PC-3 (cell line): Measurements from ENCODE around the gene WWP2. TPM values are rescaled to one million over a fixed set of nuclear protein-coding genes. Genes with fewer than 3 reads are reported as not detected.
"Not testable (repeated sequence)": the region's sequence is repeated elsewhere in the genome, so short reads cannot be mapped to it uniquely, and the experiment has no call there.

Experiments
- ATAC-seq: fragments of 200-7000 bp; cut with Tn5 transposase; 2 replicates; pipeline ENCODE4 v1.9.1; 2020; ENCODE audit warnings: mild to moderate bottlenecking, moderate library complexity
- BruUV-seq: library from RNA; stranded (reverse); fragments of 400-500 nt; replicated peaks from 2 replicates; lab custom pipeline; 2021; lab: Mats Ljungman, UMichigan
- CTCF ChIA-PET: fragments of 300-600 bp; sonication (Branson Sonifier 250); formaldehyde crosslinking; loops from one replicate; lab custom pipeline; 2022; ENCODE audit warnings: antibody characterized with exemption; lab: Charles Lee
- POLR2A ChIA-PET: fragments of 300-600 bp; sonication (Branson Sonifier 250); formaldehyde crosslinking; loops from one replicate; lab custom pipeline; 2022; ENCODE audit warnings: antibody characterized with exemption; ENCODE audit not compliant: unreplicated experiment; lab: Charles Lee
- DNase-seq: peaks from one replicate; pipeline ENCODE4 v3.0.0-alpha.2; 2015
- H2AFZ ChIP-seq: fragments of 300-600 bp; sonication (generic); 2 replicates; pipeline ENCODE4 v1.6.0; 2016; ENCODE audit warnings: antibody characterized with exemption, low read length
- H3F3A ChIP-seq: fragments of 300-600 bp; sonication (generic); one replicate; pipeline ENCODE4 v1.6.0; 2017; ENCODE audit warnings: antibody characterized with exemption, low read length, control low read depth, mild to moderate bottlenecking; ENCODE audit not compliant: unreplicated experiment
- H3K27ac ChIP-seq: fragments of 300-600 bp; sonication (generic); 2 replicates; pipeline ENCODE4 v1.5.1; 2016; ENCODE audit warnings: mild to moderate bottlenecking, low read length
- H3K27me3 ChIP-seq: fragments of 300-600 bp; sonication (generic); 2 replicates; pipeline ENCODE4 v1.6.1; 2016; ENCODE audit warnings: low read length, mixed read lengths
- H3K36me3 ChIP-seq: fragments of 300-600 bp; sonication (generic); 2 replicates; pipeline ENCODE4 v1.6.1; 2016; ENCODE audit warnings: low read depth, mixed run types, low read length, mixed read lengths
- H3K4me1 ChIP-seq: fragments of 300-600 bp; sonication (generic); 2 replicates; pipeline ENCODE4 v1.5.1; 2016; ENCODE audit warnings: low read length; ENCODE audit not compliant: insufficient read depth
- H3K4me2 ChIP-seq: fragments of 300-600 bp; sonication (generic); 2 replicates; pipeline ENCODE4 v1.6.0; 2016; ENCODE audit warnings: low read length
- H3K4me3 ChIP-seq: fragments of 300-600 bp; sonication (generic); 2 replicates; pipeline ENCODE4 v1.5.1; 2016; ENCODE audit warnings: mild to moderate bottlenecking, low read length, mixed read lengths
- H3K79me2 ChIP-seq: fragments of 300-600 bp; sonication (generic); 2 replicates; pipeline ENCODE4 v1.6.1; 2017; ENCODE audit warnings: low read length, mixed read lengths
- H3K9ac ChIP-seq: fragments of 300-600 bp; sonication (generic); 2 replicates; pipeline ENCODE4 v1.6.0; 2016; ENCODE audit warnings: mild to moderate bottlenecking, low read length
- H3K9me2 ChIP-seq: fragments of 300-600 bp; sonication (generic); replicated peaks from 2 replicates; pipeline ENCODE4 v1.6.1; 2016; ENCODE audit warnings: mixed run types, low read length, mixed read lengths
- H3K9me3 ChIP-seq: fragments of 300-600 bp; sonication (generic); 2 replicates; pipeline ENCODE4 v1.6.1; 2016; ENCODE audit warnings: low read length, mixed read lengths
- H4K20me1 ChIP-seq: fragments of 300-600 bp; sonication (generic); 2 replicates; pipeline ENCODE4 v1.6.1; 2016; ENCODE audit warnings: low read length, mixed read lengths
- CTCF ChIP-seq: fragments of 300-600 bp; sonication (generic); conservative IDR thresholded peaks from 2 replicates; pipeline ENCODE4 v1.5.1; 2017; ENCODE audit warnings: antibody characterized with exemption, low read depth, mild to moderate bottlenecking, low read length
- EZH2 ChIP-seq: fragments of 300-600 bp; sonication (generic); IDR thresholded peaks from one replicate; pipeline ENCODE4 v1.6.1; 2017; ENCODE audit warnings: antibody characterized with exemption, mild to moderate bottlenecking, low read length; ENCODE audit not compliant: unreplicated experiment
- EZH2phosphoT487 ChIP-seq: fragments of 300-600 bp; sonication (generic); IDR thresholded peaks from 2 replicates; pipeline ENCODE4 v1.6.1; 2018; ENCODE audit warnings: mild to moderate bottlenecking, antibody characterized with exemption, low read length, borderline replicate concordance
- intact Hi-C: fragments of 100-400 bp; cut with micrococcal nuclease; formaldehyde crosslinking; loops from 2 replicates; pipeline ENCODE4 v1.9.0; 2023
- total RNA-seq: library from RNA; depleted of rRNA; stranded (reverse); fragments of >200 nt; gene quantifications from 2 replicates; pipeline ENCODE4 v1.2.3, GENCODE V29; 2014

The WWP2 gene
- total RNA-seq, 1 experiment from 2014 or later, result 15.8 TPM

DNA sequence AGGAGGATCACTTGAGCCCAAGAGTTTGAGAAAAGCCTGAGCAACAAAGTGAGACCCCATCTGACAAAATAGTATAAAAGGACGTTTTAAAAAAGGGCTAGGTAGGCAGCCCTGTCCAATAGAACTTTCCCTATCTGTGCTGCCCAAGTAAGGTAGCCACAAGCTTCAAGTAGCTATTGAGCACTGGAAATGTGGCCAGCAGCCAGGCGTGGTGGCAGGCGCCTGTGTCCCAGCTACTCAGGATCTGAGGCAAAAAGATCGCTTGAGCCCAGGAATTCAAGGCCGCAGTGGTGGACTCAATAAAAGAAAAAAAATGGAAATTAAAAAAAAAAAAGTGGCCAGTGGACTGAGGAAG lies 34.2 kb upstream of the WWP2 start:
- TF ChIP-seq EZH2phosphoT487, result no peak
- no peak for TF ChIP-seq EZH2
- no peak for TF ChIP-seq CTCF
- intact Hi-C loops, result no loop called here
- no peaks in the 10 kb centered on the region for H3K36me3 ChIP-seq
- ATAC-seq, result no peak
- BruUV-seq, result no TSS peak
- 0 out of 2 replicates have a peak overlapping the region, but pooled peaks have one; percentile 59 for H2AFZ ChIP-seq
- peaks cover 37% of the 10 kb centered on the region for H3K4me1 ChIP-seq
- H4K20me1 ChIP-seq, result peaks cover 7% of the 10 kb centered on the region; the same call in 1 of the 2 replicates
- H3K4me2 ChIP-seq, result peak overlapping the region; percentile 83
- no peaks in the 10 kb centered on the region for H3F3A ChIP-seq
- no peaks in the 10 kb centered on the region for H3K27me3 ChIP-seq
- peak overlapping the region; percentile 100 for H3K27ac ChIP-seq
- peak overlapping the region; percentile 99 for H3K9ac ChIP-seq
- CTCF ChIA-PET, result no interaction called here
- no peaks in the 10 kb centered on the region for H3K9me2 ChIP-seq
- POLR2A ChIA-PET, result interaction anchor here (1.1 kb wide), 1 partner anchor 27 kb away, joined by 4 read pairs; the partner anchor contains the start of gene NOB1
- peaks cover 55% of the 10 kb centered on the region for H3K79me2 ChIP-seq
- peak overlapping the region; percentile 85 for H3K4me3 ChIP-seq
- DNase-seq, result peak; percentile 29
- H3K9me3 ChIP-seq, result no peaks in the 10 kb centered on the region

GRCh38 chr16:69729030-69729429 lies 33.1 kb upstream of the WWP2 start:
- Histone ChIP-seq H3K4me2 (peak overlapping the region; percentile 83), H3K79me2 (peaks cover 44% of the 10 kb centered on the region), H3K4me1 (peaks cover 34% of the 10 kb centered on the region)
- CTCF ChIA-PET, H3K9ac ChIP-seq, H3K27ac ChIP-seq, BruUV-seq, intact Hi-C loops, DNase-seq, H3F3A ChIP-seq, H3K9me2 ChIP-seq, H3K9me3 ChIP-seq, POLR2A ChIA-PET, ATAC-seq, H4K20me1 ChIP-seq, H3K4me3 ChIP-seq, H2AFZ ChIP-seq, H3K27me3 ChIP-seq, H3K36me3 ChIP-seq: not testable (repeated sequence)

DNA sequence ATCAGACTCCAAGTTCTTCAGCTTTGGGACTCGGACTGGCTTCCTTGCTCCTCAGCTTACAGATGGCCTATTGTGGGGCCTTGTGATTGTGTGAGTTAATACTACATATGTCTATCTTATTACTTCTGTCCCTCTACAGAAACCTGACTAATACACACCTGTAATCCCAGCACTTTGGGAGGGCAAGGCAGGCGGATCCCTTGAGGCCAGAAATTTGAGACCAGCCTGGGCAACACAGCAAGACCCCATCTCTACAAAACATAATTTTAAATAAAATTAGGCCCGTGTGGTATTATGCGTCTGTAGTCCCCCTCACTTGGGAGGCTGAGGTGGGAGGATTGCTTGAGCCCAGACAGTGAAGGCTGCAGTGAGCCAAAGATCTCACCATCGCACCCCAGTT lies 30.9 kb upstream of the WWP2 start:
- DNase-seq, CTCF ChIA-PET, BruUV-seq, H3K36me3 ChIP-seq, POLR2A ChIA-PET, intact Hi-C loops, H3K4me2 ChIP-seq, ATAC-seq, H3K9me3 ChIP-seq, H3F3A ChIP-seq, H3K27ac ChIP-seq, H3K27me3 ChIP-seq, H3K9ac ChIP-seq, H3K4me3 ChIP-seq, H3K9me2 ChIP-seq, H4K20me1 ChIP-seq, H2AFZ ChIP-seq: not testable (repeated sequence)
- peaks cover 19% of the 10 kb centered on the region; the same call in 1 of the 2 replicates for H3K4me1 ChIP-seq
- H3K79me2 ChIP-seq, result peaks cover 22% of the 10 kb centered on the region

- no peaks in the 10 kb centered on the region for H3K9me2 ChIP-seq
- ChIA-PET CTCF (no interaction called here), POLR2A (no interaction called here)
- peaks cover 15% of the 10 kb centered on the region; the same call in 1 of the 2 replicates for H3K4me1 ChIP-seq
- no peak overlapping the region for H3K4me2 ChIP-seq
- intact Hi-C loops, result no loop called here
- no TSS peak for BruUV-seq
- no peak for TF ChIP-seq EZH2
- no peak for TF ChIP-seq CTCF
- TF ChIP-seq EZH2phosphoT487, result no peak
- no peak overlapping the region for H3K9ac ChIP-seq
- H4K20me1 ChIP-seq, result no peaks in the 10 kb centered on the region
- no peak for ATAC-seq
- no peak overlapping the region for H3K4me3 ChIP-seq
- H3K27me3 ChIP-seq, result no peaks in the 10 kb centered on the region
- no peak for DNase-seq
- H3K79me2 ChIP-seq, result peaks cover 20% of the 10 kb centered on the region
- H3K36me3 ChIP-seq, result no peaks in the 10 kb centered on the region
- no peaks in the 10 kb centered on the region for H3F3A ChIP-seq
- H2AFZ ChIP-seq, result no peak overlapping the region
- no peak overlapping the region for H3K27ac ChIP-seq
- H3K9me3 ChIP-seq, result no peaks in the 10 kb centered on the region
Observed at GRCh38 chr16:69732101-69732500, 30.0 kb upstream of the WWP2 start.
